ENCODE measurements around the gene IFITM10.
A peak's percentile ranks its signal among the peaks of the same experiment; 100 is the strongest.

IFITM10 gene

DNA sequence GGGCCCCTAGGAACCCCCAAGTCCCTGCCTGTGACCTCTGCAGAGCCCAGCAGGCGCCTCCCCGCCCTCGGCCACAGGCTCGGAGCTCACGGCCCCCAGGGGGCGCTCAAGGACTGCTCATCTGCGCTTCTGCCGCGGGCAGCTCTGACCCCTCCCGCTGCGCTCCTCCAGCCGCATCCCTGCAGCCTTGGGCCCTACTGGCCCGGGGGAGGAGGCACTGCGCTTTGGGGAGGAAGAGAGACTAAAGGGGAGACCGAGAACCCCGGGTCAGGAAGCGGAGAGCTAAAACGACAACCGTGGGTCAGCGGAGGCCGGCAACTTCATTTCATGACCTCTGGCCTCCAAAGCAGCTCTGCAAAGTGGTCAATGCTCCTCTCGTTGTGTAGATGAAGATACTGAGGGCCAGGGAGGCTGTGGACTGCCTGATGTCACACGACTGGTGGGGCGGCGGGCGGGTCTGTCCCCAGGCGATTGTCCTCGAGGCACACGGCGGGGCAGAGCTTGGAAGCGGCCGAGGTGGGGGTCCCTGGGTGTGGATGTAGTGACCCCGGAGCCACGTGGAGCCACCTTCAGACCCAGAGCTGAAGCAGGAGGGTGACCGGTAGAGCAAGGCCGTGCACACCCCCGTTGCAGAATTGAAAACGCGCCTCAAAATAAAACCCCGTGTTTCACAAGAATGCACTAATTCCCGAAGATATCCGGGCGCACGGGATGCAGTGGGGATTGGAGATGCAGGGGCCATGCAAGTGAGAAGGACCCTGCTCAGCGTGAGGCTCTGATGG lies 56.1 kb downstream of the IFITM10 start:
- peak; percentile 62 for DNase-seq (ENCODE audit: low read depth)
- H3K4me3 ChIP-seq (ENCODE audit: control insufficient read depth, low read depth, low read length), result no peak overlapping the region
- TF ChIP-seq, protein P1, sequence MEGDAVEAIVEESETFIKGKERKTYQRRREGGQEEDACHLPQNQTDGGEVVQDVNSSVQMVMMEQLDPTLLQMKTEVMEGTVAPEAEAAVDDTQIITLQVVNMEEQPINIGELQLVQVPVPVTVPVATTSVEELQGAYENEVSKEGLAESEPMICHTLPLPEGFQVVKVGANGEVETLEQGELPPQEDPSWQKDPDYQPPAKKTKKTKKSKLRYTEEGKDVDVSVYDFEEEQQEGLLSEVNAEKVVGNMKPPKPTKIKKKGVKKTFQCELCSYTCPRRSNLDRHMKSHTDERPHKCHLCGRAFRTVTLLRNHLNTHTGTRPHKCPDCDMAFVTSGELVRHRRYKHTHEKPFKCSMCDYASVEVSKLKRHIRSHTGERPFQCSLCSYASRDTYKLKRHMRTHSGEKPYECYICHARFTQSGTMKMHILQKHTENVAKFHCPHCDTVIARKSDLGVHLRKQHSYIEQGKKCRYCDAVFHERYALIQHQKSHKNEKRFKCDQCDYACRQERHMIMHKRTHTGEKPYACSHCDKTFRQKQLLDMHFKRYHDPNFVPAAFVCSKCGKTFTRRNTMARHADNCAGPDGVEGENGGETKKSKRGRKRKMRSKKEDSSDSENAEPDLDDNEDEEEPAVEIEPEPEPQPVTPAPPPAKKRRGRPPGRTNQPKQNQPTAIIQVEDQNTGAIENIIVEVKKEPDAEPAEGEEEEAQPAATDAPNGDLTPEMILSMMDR (conservative IDR thresholded peaks at IDR 0.05; ENCODE audit: control insufficient read depth, insufficient read depth, low read depth, low read length), result peak; percentile 69

DNA sequence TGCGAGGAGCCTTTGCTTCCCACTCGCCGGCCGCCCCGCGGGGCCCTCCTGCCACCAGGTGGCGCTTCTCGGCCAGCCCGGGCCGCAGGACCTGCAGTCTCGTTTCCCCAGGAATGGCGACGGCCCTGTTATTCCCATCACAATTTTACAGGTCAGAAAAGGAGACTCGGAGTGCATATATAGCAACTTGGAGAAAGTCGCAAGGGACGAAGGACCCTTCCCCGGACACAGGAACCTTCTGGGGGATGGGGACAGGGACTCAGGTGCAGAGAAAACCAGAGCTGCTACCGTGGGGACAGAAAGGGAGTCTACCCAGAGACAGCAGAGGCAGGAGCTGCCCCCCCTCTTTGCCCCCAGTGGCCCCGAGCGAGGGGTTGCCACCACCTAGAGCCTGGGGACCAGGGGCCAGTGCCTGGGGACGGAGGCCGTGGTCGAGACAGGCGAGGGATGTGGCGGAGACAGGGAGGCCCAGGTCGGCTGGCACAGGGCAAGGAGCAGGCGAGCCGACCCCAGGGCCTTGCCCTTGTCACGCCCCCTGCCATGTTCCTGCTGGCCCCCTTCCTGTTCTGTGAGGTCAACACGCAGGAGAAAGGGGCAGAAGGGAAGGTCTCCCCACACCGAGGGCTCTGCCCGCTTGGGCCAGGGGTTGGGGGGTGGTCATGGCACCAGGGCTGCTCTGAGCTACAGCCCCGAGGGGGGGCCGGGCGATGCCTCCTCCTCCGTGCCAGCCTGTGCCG lies 56.9 kb downstream of the IFITM10 start:
- TF ChIP-seq, protein P1 (conservative IDR thresholded peaks at IDR 0.05; ENCODE audit: control insufficient read depth, insufficient read depth, low read depth, low read length), result peak; percentile 77
- H3K4me3 ChIP-seq (ENCODE audit: control insufficient read depth, low read depth, low read length), result no peak overlapping the region
- DNase-seq (ENCODE audit: low read depth), result peak; percentile 44

DNA sequence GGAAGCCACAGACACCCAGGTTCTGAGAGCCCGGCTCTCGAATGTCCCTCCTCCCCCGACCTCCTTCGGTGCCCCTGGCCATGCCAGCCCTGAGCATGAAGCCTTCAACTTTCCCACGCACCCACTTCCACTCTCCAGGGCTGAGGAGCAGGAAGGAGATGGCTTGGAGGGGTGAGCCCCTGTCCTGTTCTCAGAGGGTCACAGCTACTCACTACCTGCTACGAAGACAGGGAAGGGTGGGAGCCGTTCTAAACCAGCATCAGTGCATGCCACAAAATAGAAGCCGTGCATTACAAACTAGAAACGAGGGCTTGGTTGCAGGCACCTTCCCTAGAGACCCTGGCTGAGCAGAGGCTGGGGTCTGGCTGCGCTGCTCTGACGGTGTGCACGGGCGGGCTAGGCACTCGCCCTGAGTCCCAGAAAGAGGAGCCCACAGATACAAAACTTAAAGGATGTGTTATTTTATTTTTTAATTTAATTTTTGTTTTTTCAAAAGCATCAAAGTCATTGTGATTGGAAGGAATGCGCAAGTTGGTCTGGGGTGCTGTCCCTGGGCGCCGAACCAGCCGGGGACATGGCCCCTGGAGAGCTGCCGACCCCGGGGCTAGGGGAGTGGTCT lies 57.6 kb downstream of the IFITM10 start:
- TF ChIP-seq, protein P1 (conservative IDR thresholded peaks at IDR 0.05; ENCODE audit: control insufficient read depth, insufficient read depth, low read depth, low read length), result no peak
- H3K4me3 ChIP-seq (ENCODE audit: control insufficient read depth, low read depth, low read length), result no peak overlapping the region
- no peak for DNase-seq (ENCODE audit: low read depth)

DNA sequence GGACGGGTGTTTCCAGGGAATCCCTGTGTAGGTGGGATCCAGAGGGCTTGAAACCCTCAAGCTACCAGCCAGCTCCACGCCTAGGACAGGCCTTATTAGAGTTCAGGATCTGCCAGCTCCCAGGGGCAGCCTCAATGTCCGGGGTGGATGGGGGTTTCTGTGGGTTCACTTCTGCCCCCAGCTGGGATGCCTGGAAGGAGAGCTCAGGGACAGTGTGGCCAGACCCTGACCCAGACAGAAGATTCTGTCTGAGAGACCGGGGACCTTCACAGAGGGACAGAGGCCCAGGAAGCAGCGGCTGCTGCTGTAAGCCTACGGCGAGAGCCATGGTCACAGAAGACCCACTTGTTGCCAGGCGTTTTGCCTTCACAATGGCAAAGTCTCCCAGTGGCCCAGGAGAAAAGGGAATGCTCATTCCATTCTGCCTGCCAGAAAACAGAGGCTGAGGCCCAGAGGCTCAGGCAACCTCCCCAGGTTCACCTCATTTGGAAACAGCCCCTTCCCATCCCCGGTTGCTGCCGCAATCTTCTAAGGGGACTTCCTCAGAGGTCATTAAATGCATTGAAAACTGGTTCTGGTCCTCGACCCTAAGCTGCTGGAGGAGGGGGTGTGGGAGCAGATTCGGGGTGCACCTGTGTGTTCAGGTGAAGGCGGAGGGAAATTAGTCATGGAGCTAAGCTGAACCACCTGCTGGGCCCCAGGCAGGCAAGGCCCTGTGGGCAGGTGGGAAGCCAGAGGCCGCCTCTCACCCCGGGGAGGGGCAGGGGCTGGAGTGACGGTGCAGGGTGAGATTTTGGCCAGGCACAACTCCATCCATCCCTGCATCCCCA lies 58.3 kb downstream of the IFITM10 start:
- no peak for DNase-seq (ENCODE audit: low read depth)
- H3K4me3 ChIP-seq (ENCODE audit: control insufficient read depth, low read depth, low read length), result no peak overlapping the region
- TF ChIP-seq, protein P1 (conservative IDR thresholded peaks at IDR 0.05; ENCODE audit: control insufficient read depth, insufficient read depth, low read depth, low read length), result no peak

DNA sequence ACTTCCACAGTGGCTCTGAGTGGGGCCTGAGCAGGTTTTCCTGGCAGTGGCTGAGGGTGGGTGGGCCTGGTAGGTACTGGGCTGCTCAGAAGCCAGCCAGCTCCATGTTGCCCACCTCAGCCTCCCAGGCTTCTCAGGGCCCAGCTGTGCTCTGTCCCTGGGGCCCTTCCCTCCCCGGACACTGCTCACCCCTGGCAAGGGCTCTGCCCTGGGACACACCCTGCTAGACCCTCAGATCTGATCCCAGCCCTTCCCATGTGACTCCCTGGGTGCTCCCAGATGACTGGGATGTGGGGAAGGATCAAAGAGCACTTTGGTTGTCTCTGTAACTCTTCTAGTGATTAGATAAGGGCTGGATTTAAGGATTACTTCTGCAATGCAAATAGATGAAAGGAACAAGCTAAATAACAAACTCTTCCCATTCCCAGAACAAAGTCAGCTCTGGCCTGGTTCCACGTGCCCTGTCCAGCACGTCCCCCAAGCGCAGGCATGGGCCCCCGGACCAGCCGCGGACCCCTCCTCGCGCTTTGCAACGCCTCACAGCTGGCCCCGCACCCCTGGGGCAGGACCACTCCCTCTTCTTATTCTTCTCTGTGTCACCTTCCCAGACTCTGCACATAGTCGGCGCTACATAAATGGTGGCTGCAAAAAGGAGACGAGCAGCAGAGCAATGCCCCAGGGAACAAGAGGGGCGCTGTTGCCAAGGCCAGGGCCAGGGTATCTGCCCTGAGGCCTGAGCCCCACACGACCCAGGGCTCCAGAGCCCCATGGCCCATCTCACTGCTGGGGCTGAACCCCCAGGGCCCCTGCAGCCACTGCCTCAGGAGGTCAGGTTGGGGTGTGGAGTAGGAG lies 59.1 kb downstream of the IFITM10 start:
- no peak for DNase-seq (ENCODE audit: low read depth)
- H3K4me3 ChIP-seq (ENCODE audit: control insufficient read depth, low read depth, low read length), result no peak overlapping the region
- TF ChIP-seq, protein P1 (conservative IDR thresholded peaks at IDR 0.05; ENCODE audit: control insufficient read depth, insufficient read depth, low read depth, low read length), result no peak
